Erythroblast (primary cell): ENCODE data around the gene EVC.
"Not testable (repeated sequence)": the region's sequence is repeated elsewhere in the genome, so short reads cannot be mapped to it uniquely, and the experiment has no call there.

Experiments used
- DNase-seq, 2 experiments: peaks; one replicate each; lab custom pipeline; 2025; lab: John Stamatoyannopoulos, UW
- GATA1 ChIP-seq: IDR thresholded peaks from 2 replicates; pipeline ENCODE4 v1.6.1; 2011; ENCODE audit warnings: low read depth, mild to moderate bottlenecking, control low read depth, low read length, moderate library complexity
- POLR2A ChIP-seq: IDR thresholded peaks from 2 replicates; pipeline ENCODE4 v1.6.1; 2011; ENCODE audit warnings: mild to moderate bottlenecking, low read length

The EVC gene

DNA sequence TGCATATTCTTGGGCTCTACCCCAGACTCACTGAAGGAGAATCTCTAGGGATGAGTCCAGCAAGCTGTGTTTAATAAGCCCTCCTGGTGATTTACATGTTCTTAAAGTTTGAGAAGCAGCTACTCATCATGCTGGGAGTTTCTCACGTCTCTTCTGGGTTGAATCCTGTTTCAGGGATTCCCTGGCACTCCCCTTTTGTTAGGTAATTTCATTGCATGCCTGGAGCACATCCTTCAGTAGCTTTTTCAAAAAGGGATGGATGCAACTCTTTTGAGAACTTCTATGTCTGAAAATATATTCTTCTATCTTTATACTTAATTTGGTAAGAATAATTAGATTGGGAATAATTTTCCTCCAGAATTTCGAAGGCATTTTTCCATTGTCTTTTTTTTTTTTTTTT is 4.4 kb downstream of the EVC start:
- TF ChIP-seq GATA1, result no peak
- no peak for TF ChIP-seq POLR2A
- DNase-seq, result no peak

DNA sequence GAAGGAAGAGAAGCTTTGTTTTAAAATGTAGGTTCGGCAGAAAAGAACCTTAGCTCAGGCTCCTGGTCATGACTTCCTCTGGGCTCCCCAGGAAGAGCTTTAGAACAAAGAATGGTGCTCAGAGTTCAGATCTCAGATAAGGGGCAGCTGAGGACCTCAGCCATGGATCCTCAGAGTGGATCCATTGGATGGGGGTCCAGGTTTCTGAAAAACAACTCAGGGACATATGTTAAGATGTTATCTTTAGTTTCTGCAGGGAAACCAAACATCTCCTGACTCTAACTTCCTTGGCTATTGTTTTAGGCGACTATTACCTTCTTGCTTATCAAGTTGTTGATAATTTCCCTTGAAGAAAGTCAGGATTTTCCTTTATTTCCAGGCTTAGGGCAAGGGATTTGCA is 5.4 kb downstream of the EVC start:
- TF ChIP-seq POLR2A (no peak), GATA1 (no peak)
- no peak for DNase-seq

DNA sequence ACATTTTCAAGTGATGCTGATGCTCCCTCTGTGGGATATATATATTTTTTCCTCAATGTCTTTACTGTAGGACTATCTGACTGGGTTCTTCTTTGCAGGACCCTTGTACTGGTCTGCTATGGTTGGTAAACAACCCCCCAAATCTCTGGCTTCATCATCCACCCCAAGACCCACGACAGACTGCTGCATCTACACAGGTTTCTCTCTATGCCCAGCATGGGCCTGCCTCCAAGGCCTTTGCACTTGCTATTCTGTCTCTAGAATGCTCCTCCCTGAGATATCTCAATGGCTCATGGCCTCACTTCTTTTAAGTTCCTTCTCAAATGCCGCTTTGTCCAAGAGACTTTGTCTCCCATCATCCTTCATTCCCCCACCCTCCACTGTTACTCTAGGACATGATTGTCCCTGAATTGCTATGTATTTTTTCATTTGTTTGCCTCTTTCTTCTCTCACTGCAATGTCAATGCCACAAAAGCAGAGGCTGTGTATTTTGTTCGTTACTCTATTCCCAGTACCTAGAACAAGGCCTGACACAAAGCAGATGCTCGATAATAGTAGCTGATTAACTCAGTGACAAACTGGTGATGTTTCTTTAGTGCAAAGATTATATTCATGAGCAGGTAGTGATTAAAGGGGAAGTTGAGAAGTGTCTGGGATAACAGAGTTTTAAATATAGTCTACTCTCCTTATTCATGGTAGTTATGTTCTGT is 6.6 kb downstream of the EVC start:
- no peak for DNase-seq
- no peak for TF ChIP-seq GATA1
- TF ChIP-seq POLR2A, result no peak

DNA sequence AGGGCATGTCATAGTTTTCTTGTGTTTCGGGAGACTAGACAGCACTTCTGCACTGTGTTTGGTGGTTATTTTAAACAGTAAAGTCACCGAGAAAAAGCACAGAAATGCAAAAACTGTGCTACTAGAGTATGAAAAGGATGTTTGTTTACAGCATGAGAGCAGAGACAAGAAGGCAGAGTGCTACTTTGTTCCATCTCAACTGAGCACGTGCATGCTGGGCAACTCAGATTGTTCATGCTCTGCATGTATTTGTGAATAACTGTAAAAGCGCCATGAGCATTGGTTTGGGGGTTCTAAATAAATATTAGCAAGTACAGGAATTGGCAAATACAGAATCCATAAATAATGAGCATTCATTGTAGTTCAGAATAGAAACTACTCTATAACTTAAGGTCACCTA is 7.4 kb downstream of the EVC start:
- TF ChIP-seq GATA1 (no peak), POLR2A (no peak)
- no peak for DNase-seq

DNA sequence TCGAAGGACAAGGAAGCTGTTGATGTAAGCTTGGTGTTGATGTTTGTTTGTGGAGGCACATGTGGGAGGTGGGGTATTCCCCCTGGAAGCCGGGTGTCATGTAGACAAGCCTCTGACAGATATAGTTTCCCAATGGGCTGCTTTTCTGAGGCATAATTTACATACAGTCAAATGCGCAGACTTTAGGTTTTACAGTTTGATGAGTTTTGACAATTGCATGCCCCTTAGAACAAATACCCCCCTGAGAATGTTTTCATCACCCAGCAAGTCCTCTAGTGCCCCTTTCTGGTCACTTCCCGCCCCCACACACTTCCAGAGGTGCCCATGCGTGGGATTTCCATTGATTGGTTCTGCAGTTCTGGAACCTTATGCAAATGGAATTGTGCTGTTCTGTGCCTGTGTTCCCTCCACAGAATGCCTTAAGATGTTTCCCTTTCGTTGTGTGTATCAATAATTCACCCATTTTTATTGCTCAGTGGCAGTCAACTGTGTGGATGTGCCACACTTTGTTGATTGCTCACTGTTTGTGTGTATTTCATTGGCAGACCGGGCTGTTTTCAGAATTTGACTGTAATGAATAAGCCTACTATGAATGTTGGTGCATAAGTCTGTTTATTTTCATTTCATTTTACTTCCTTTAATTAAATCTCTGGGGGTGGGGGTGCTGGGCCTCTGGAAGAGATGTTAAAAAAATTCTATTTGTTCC is 8.5 kb downstream of the EVC start:
- TF ChIP-seq POLR2A, result no peak
- TF ChIP-seq GATA1, result no peak
- no peak for DNase-seq

DNA sequence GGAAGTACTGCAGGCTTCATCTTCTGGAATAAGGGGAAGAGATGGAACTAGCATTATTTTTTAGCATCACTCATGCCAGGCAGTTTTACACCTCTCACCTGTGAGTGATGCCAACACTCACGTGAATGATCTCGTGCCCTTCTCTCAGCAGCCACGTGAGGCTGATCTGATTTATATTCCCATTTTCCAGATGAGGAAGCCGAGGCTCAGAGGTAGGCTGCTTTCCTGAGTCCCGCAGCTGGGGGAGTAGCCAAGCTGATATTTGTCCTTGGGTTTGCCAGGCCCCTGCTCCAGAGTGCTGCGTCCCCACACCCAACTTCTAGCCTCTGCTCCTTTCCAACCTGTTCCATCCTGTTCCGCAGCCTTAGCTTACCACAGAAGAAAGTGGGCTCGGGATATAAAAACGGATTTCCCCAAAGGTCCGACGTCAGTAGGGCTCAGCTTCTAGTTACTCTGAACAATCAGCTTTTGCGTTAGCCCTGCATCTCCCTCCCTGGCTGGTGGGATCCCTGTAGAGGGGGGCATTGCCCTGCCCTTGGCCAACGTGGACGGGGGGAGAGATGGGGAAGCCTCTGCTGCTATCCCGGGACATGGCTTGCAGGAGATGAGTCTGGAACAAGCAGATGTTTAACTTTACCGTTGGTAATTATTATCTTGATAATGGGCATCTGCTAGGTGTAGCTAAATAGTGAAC is 9.3 kb downstream of the EVC start:
- TF ChIP-seq GATA1, result no peak
- no peak for TF ChIP-seq POLR2A

DNA sequence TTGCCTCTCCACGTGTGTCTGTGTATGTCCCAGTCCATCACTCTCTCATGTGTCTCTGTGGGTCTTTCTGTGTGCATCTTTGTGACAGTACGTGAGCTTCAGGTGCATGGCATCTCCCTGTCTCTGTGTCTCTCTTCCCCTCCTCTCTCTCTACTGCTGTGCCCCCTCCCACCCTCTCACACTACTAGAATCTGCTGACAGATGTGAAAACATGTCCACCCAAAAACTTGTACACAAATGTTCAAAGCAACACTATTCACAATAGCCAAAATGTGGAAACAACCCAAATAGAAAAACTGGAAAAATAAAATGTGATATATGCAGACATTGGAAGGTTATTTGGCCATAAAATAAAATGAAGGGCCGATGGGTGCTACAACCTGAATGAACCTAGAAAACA is 10.0 kb downstream of the EVC start:
- DNase-seq, result no peak
- no peak for TF ChIP-seq GATA1

More for the DNA sequence above, 9.3 kb downstream of the EVC start:
- no peak for DNase-seq

DNA sequence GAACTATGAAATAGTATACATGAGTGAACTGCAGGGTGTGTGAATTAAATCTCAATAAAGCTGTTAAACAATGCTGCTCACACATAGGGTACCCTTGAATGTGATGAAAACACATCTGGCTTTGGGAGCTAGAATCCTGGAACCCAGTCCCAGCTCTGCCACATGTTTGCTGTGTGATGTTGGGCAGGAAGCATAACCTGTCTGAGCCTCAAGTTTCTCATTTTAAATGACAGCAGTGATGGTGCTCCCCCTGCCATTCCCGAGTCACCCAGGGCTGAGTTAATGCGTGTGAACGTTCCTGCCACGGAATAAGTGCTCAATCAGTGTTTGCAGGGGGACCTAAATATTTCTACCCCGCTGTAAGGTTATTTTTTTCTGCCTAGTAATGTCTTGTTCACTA is 10.9 kb downstream of the EVC start:
- DNase-seq, result no peak
- no peak for TF ChIP-seq POLR2A
- TF ChIP-seq GATA1, result no peak

DNA sequence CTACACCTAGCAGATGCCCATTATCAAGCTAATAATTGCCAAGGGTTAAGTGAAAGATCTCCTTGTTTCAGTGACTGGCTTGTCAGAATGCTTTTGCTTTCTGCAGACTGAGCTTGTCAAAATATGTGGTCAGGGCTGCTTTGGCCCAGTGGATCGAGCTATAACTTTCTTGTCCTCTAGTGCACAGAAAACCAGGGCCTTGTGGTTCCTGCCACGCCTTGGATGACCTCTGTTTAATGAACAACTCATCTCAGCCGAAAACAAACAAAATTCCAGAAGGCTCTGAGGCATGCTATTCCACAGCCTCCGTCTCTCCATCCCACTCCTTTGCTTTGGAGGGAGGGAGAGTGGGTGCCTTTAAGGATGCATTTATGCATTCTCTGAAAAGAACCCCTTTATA is 11.3 kb downstream of the EVC start:
- TF ChIP-seq GATA1, result no peak
- TF ChIP-seq POLR2A, result no peak
- DNase-seq, result no peak

DNA sequence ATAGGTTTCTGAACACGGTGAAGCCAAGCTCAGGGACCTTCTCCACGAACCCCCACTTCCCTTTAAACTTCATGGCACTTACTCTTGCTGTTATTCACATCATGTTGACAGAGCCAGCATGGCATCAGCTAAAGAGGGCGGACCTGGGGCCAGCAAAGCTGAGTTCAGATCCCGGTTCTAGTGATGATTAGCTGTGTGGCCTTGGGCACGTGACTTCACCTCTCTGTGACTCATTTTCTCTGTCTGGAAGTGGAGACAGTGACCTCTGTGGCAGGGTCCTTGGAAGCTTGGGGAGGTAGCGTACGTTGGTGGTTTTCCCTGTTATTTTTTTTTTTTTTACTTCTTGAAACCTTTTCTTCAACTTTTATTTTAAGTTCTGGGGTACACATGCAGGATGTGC is 13.4 kb downstream of the EVC start:
- no peak for DNase-seq
- TF ChIP-seq GATA1 (no peak), POLR2A (no peak)

DNA sequence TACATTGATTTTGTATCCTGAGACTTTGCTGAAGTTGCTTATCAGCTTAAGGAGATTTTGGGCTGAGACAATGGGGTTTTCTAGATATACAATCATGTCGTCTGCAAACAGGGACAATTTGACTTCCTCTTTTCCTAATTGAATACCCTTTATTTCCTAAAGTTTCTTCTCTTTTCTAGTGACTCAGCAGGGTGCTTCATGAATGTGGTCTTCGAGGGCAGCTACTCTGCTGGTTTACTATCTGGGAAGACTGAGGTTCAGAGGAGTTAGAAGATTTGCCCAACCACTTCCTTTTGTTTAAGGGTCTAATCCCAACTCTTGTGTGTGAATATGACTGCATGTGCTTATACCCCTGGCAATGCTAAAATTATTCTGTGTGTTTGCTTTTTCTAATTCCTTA is 17.4 kb downstream of the EVC start:
- not testable (repeated sequence) for DNase-seq

DNA sequence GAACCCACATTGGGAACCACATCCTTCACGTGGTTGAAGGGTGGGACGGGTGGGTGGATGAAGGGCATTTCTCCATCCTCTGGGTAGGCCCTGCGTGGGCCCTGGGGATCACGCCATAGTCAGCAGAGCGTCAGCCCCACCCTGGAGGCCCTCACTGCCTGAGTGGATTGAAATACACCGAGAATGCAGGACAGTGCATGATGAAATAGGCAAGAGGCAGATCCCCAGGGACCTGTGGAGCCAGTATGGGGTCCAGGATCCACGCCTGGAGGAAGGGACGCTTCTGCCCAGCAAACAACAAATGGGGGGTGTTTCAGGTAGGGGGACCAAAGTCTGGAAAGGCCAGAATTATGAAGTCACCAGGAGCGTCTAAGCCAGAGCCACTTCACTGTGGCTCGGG is 19.4 kb downstream of the EVC start:
- DNase-seq, result no peak
- no peak for TF ChIP-seq GATA1
- TF ChIP-seq POLR2A, result no peak

DNA sequence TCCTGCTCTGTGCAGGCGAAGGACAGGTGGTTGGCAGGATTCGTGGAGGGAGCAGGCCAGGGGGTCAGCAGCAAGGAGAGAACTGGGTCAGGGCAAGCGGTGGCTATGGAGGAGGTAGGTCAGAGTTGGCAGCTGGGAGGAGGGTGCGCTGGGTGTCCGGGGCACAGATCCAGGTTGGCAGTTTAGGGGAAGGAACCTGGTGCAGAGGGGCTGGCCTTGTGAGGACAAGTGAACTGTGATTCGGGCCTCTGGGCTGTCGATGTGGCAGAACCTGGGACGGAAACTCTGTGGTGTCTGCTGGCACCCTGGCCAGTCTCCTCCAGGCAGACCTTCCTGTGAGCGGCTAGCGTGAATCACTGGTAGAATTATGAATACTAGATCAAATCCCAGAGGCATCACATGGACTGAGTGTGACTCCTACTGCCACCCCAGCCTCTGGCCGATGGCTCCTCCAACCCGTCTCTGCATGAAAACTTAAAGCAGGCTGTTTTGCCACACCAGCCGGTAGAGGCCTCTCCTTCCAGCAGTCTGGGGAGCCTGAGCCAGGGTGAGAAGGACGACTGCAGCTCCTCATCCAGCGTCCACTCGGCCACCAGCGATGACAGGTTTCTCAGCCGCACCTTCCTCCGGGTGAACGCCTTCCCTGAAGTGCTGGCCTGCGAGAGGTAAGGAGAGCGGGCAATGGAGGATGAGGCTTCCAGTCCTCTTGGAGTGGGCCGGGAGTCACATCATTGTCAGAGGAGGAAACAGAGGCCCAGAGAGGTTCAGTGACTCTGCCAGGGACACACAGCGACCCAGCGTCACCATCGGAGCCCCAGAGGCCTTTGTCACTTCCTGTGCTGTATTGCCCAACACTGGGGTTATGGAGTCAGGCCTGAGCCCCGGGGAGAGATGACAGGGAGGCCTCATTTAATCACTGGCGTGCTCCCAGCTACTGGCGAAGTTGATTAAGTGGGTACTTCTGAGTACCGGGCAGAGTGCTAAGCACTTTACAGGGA is 20.3 kb downstream of the EVC start:
- DNase-seq, result no peak
- TF ChIP-seq POLR2A (no peak), GATA1 (no peak)

DNA sequence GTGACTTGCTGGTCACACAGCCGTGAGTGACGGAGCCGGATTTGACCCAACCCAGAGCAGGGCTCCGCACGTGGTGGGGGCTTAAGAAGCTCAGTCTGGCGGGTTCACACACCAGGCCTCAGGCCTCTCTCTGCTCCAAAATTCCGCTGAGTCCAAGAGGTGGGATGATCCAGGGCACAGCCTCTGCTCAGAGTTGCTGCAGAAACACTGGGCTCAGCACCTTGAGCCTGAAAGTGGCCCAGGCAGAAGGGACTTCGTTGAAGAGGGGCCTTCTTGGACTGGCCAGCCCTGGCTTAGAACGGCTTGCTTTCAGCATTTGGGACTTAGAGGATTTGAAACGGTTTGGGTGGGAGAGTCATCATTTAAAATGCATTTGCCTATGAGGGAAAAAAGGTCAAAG is 21.2 kb downstream of the EVC start:
- TF ChIP-seq GATA1 (no peak), POLR2A (no peak)
- DNase-seq, result no peak
